C4-2B (cell line): ENCODE results near the gene TRAF1.

ENCODE experiments used
- H3K27ac ChIP-seq: fragments of 450-650 bp; 2 replicates; pipeline ENCODE4 v1.5.1; 2017
- CTCF ChIP-seq: fragments of 450-650 bp; conservative IDR thresholded peaks from 2 replicates; pipeline ENCODE4 v1.5.1; 2017; ENCODE audit warnings: mild to moderate bottlenecking
- ZFX ChIP-seq: fragments of 450-650 bp; IDR thresholded peaks from 2 replicates; pipeline ENCODE4 v1.6.1; 2017

Gene TRAF1

DNA sequence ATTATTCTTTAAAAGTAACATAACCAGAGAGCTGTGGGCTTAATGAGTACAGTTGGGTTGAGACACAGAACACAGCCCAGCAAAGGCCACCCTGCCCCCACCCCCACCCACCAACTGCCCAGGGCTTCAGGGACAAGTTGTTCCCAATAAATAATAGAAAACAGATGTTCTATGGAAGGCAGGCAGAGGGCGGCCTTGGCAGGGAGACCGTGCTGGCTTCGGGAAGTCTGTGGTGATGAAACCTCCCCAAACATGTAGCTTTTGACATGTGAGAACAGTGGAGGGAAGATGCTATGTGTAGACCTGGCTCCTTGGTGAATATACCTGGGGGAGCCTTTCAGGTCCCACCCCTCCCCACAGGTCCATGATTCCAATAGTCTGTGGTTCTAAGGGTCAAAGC, 10.0 kb downstream of the TRAF1 start:
- peak overlapping the region; percentile 9; the same call in 1 of the 2 replicates for H3K27ac ChIP-seq
- TF ChIP-seq ZFX (no peak), CTCF (no peak)

DNA sequence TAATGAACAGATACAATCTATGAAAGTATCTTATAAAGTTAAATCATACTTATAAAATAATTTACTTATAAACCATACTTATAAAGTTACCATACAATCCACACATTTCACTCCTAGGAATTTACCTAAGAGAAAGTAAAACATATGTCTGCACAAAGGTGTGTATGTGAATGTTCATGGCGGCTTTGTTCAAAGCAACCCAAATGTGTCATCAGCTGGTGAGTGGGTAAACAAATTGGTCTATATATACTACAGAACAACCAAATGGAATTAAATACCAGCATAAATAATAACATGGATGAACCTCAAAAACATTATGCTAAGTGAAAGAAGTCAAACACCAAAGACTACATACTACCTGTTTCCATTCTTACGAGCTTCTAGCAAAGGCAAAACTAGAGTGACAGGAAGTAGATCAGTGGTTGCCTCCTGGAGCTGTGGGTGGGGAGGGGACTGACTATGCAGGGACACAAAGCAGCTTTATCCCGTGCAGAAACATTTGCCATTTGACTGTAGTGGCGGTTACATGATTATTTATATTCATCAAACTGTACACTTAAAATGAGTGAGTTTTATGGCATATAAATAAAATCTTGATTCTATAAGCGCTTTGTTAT, 10.6 kb downstream of the TRAF1 start:
- peak overlapping the region; percentile 9; the same call in 1 of the 2 replicates for H3K27ac ChIP-seq
- TF ChIP-seq ZFX (no peak), CTCF (no peak)

GRCh38 chr9:120914953-120915352, 11.6 kb downstream of the TRAF1 start:
- no peak overlapping the region for H3K27ac ChIP-seq
- TF ChIP-seq ZFX: no peak
- no peak for TF ChIP-seq CTCF

GRCh38 chr9:120914396-120914795, 12.2 kb downstream of the TRAF1 start:
- no peak overlapping the region for H3K27ac ChIP-seq
- TF ChIP-seq ZFX: no peak
- no peak for TF ChIP-seq CTCF

DNA sequence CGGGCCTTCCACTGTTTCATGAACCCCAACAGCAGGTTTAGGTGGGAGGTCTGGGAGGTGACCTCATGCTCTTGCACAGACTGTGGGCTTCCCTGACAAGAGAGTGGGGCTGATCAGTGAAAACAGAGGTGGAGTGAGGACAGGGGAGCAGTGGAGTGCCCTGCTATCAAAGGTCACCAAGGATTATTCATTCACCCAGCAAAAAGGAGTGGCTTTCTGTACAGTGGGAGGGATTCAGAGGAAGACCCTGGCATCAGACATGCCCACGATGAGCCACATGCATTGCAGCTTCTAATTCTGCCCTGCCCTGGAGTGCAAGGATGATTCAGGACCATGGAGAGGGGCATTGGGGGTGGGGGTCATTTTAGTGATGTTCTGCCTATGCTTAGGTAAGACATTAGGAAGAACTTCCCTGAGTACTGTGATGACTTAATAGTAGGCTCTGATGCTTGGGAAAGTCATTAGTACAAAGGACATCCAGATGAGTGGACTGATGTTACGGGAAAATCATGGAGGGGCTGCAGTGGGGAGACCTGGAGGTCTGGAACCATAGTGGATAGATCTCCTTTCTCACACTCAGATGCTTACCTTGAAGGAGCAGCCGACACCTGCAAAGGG, 12.8 kb downstream of the TRAF1 start:
- TF ChIP-seq CTCF (no peak), ZFX (no peak)
- H3K27ac ChIP-seq: no peak overlapping the region

DNA sequence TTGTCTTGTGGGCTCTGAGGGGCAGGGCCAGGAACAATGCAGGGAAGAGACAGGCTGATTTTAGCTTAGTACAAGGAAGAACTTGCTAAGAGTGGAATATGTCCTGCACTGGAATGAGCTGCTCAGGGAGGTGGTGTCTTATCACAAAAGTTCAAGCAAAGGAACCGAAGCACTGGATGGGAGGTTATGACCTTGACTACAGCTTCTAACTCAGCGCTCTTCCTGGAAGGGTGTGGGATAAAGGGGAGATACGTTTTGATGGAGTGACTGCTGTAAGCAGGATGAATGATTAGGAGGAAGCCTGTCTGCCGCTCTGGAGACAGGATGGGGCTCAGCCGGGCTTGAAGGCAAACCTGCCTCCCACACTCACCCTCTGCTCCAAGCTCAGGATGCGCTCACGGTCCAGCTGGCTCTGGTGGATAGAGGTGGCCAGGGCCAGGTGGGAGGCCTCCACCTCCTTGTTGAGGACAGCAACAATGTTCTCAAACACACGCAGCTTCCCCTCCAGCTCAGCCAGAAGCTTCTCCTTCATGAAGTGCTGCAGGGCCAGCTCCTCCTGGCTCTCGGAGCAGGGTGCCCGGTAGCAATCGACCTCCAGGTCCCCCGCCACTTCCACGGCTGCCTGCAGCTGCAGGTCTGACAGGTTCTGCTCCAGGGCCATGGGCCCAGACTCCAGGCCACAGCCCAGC, 13.5 kb downstream of the TRAF1 start:
- TF ChIP-seq CTCF: no peak
- no peak for TF ChIP-seq ZFX
- H3K27ac ChIP-seq: no peak overlapping the region

- H3K27ac ChIP-seq: no peak overlapping the region
- TF ChIP-seq CTCF (no peak), ZFX (no peak)
Measured at GRCh38 chr9:120911295-120911837, 15.2 kb downstream of the TRAF1 start.
